Suppressor macrophage treated with lipopolysaccharide for 4 hours (primary cell): Measurements from ENCODE around the gene IL17REL.
A peak's percentile ranks its signal among the peaks of the same experiment; 100 is the strongest.

Experiments used
- DNase-seq: peaks from one replicate; pipeline ENCODE4 v3.0.0-alpha.2; 2020

IL17REL gene

GRCh38 chr22:50020606-50021005, 8.0 kb upstream of the IL17REL start:
- DNase-seq, result no peak

DNA sequence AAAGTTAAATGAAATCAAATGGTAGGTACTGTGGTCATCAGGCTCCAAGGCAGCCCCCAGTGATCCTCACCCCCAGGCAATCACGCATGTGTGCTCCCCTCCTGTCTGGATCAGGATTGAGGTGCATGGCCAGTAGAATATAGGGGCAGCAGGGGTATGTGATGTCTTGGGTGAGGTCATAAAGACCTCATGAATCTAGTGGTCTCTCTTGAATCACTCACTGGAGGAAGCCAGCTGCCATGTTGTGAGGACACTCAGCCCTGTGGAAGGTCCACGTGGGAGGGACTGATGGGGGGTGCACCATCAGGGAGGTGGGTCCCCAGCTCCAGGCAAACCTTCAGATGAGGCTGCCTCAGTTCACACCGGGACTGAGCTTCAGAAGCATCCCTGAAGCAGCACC, 6.8 kb upstream of the IL17REL start:
- no peak for DNase-seq

GRCh38 chr22:50018608-50019285, 6.2 kb upstream of the IL17REL start:
- DNase-seq, result no peak

DNA sequence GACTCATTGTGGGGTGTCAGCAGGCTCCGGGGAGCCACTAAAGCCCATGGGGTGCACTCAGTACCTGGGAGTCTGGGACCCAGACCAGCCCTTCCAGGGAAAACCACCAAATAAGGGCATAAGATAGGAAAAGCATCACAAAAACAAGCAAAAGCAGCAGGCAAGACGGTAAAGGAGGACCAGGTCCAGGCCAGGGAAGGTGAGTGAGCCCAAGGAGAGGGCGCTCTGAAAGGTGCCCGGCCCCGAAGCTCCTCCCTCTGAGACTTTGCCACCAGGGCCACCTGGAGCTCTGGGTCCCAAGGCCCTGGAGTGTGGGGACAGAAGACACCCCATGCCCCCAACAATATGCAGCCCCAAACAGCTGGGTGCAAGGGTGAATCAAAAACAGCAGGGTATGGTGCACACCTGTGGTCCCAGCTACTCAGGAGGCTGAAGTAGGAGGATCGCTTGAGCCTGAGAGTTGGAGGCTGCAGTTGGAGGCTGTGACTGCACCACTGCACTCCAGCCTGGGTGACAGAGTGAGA, 5.2 kb upstream of the IL17REL start:
- no peak for DNase-seq

GRCh38 chr22:50016988-50017700, 4.6 kb upstream of the IL17REL start:
- peak; percentile 81 for DNase-seq

- DNase-seq, result no peak
Observed at GRCh38 chr22:50016308-50016987, 3.9 kb upstream of the IL17REL start.

DNA sequence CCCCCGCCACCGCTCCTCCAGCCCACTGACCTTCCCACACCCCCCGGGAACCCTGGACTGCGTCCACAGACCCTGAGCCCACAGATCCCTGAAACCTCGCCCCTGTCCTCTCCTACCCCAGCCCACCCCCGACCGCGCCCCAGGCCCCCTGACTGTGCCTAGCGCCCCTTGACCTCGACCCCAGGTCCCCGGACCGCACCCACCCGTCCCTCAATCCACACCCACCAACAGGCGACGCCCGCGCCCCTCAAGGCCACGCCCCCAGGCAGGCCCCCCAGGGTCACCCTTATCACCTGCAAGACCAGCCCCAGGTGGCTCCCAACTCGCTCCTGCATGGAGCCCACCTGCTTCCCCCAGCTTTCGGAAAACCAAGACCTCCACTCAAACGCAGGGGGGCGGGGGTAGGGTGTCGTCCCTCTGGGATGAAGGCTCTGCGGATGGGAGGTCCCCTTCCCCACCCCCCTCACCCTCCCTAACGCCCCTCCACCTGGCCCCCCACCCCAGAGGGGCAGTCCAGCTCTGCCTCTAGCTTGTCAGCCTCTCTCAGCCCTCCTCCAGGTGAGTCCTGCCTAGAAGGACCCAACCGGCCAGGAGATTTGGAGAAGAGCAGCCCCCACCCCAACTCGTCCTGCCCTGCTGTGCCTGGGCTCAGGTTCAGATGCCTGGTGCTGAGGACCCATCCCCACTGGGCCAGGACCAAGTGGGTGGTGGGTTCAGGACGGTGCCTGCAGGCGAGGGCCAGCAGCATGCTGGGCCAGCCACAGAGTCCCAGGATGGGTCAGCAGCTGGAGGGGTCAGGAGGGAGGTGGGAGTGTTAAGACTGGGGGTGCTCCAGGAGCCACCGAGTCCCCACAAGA, 3.1 kb upstream of the IL17REL start:
- DNase-seq, result no peak

DNA sequence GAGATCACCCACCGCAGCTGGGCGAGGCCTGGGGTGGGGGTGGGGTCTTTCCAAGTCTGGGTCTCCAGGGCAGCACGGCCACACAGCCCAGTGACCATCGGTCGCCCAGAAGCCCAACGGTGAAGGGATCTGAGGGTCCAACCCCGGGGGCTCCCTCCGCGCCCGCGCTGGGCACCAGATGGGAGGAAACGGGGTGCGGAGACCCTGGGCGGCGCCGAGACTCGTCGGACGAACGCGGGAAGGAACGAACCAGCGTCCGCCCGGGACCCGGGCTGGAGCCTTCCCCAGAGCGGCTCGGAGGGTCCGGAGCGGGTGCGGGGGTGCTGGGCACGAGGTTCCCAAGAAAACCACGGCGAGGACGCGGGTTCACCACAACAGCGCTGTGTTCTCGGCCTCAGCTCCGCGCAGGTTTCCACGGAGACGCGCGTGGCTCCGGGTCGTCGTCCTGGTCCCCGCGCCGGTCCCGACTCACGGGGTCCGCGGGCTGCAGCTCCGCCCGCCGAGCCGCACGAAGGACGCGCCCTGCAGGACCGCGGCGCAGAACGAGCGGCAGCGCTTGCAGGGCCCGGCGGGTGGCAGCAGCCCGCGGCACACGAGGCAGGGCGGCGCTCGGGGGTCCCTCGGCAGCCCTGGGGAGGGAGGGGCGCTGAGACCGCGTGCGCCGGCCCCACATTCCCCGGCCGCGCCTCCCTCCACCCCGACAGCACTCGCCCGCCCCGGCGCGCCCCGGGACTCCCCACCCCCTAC, 2.3 kb upstream of the IL17REL start:
- no peak for DNase-seq

DNA sequence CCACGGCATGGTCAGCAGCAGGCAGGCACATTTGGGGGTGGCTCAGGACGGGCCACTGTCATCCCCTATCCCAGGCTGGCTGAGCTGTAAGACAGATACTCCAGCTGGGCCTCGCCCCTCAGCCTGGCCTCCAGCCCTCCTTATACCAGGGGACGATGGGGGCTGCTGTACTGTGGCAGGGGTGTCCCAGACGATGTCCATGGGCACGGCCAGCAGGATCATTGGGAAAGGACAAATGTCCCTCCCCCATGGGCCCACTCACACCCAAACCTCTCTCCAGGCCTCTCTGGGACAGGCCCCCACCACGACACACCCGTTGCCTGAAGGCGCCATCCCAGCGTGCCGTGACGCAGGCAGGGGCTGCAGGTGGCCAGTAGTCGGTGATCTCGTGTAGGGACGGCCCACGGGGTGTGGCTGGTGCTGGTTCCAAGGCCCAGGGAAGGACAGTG, 1.5 kb upstream of the IL17REL start:
- DNase-seq, result no peak

DNA sequence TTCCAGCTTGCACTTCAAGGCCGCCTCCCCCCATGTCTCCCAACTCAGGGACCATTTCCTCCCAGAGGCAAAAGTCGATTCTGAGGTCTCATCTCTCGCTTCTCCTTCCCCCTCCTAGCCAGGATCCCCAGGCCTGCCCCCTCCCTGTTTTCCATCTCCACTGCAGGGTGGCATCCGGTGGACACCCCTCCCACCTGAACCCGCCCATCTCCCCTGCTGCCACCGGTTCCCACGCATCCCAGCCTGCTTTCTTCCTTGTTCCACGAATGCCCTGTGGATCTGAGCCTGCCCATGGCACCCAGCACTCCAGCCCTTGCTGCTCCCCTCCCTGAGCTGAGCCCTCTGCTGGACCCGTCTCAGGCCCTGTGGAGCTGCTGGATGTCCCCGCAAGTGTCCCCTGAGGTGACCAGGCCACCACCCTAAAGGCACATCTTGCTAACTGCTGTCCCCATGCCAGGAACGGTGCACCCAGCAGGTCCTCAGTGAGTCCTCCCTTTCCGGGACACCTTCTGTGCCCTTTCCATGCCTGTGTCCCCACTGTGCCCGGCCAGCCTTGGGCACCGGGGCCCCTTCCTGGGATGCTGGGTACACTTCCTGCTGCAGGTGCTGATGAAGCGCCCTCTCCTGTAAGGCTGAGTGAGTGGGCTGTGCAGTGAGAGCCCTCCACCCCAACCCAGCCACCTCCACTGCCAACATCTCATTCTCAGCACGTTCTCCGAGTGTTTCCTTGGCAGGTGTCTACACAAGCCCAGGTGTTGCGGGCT, 936 bp downstream of the IL17REL start:
- peak; percentile 18 for DNase-seq

GRCh38 chr22:50010676-50011446, 1.7 kb downstream of the IL17REL start:
- peak; percentile 39 for DNase-seq

- DNase-seq, result no peak
Observed at GRCh38 chr22:50009765-50010675, 2.5 kb downstream of the IL17REL start.

- no peak for DNase-seq
Observed at GRCh38 chr22:50009251-50009650, 3.3 kb downstream of the IL17REL start.

- DNase-seq, result no peak
Observed at GRCh38 chr22:50008151-50009040, 4.2 kb downstream of the IL17REL start.

DNA sequence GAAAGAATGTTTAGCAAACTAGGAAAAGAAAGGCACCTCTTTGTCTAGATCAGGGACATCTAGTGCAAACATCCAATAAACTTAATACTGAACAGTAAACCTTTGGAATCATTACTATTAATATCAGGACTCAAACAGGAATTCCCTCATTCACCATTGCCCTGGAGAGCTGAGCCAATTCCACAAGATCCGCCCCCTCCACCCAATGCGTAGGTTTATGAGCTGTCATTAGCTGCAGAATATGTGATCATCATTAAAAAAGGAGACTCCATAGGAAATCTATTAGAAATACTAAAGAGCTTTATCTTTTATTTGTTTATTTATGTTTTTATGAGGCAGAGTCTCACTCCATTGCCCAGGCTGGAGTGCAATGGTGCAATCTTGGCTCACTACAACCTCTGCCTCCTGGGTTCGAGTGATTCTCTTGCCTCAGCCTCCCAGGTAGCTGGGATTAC, 5.5 kb downstream of the IL17REL start:
- DNase-seq, result no peak

- DNase-seq, result peak; percentile 58
Observed at GRCh38 chr22:50004918-50005317, 7.6 kb downstream of the IL17REL start.

DNA sequence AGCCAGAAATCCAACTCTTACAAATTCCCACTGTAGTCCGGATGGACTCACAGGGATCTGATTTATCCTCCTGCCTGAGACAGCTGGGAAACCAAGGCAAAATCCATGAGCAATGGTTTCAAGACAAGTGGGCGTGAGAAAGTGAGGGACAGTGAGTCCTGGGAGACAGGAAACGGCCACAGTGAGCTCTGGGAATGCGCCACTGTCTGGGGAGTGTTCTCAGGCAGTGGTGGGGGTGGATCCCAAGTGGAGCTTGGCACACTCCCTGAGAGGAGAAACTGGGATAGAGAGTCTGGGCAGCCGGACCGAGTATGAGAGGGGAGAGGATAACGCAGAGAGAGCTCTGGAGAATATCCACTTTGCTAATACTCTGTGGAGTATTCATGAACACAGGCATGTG, 9.8 kb downstream of the IL17REL start:
- DNase-seq, result no peak
